Measurements from ENCODE around the gene ATP6V0C.
"Not testable (repeated sequence)": the region's sequence is repeated elsewhere in the genome, so short reads cannot be mapped to it uniquely, and the experiment has no call there.

ATP6V0C gene

DNA sequence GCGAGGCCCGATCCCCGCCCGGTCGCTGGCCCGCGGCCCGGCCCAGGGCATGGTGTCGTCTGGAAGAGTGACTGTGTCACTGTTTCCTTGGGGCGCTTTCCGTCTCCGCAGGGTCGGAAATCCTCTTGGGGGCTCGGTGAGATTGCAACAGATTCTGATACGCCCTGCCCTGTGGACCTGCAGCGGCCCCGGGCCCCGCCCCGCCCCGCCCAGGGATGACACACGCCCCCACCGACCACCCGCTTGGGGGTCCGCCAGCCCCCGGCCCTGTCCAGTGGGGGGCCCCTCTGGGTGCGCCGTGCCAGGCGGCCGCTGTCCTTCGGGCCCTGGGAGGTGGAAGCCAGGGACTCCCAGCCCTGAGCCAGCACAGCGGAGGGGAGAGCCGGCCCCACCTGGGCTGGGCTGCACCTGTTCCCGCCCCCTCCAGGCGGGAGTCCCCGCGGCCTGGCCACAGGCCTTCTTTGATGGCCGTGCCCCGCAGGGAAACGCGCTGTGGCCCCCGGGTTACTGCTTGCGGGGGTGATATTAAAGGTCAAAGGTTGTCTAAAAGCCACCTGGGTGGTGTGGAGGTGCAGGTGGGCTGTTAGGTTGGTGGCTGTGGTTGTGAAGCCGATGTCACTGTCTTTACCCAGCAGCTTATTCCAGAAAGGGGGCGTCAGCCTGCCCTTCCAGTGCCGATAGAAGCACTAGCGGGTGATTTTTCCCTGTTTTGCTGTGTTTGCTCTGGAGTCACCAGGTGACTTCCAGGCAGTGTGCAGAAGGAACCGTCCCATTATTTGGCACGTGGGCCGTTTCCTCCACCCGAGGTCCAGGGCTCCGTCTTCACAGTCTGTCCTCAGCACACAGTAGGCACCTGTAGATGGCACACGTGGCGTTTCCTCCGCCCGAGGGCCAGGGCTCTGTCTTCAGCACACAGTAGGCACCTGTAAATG lies 38.1 kb upstream of the ATP6V0C start:
- peak; percentile 79 for DNase-seq

DNA sequence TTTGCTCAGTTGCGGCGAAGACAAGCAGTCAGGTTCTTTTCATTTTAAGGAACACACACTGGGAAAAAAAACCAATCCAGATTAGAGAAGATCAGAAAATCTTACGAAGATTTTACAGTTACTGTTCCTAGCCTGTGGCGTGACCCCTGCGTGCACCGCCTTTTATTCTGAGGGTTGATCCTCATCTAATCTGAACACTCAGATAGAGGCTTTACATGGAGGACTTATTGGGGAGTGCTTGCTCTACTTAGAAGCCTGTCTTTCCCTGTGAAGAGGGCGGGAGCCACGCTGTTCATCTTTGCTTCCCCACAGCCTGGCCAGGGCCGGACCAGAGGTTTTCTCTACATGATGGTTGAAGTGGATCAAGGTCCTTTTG lies 37.4 kb upstream of the ATP6V0C start:
- DNase-seq = no peak

DNA sequence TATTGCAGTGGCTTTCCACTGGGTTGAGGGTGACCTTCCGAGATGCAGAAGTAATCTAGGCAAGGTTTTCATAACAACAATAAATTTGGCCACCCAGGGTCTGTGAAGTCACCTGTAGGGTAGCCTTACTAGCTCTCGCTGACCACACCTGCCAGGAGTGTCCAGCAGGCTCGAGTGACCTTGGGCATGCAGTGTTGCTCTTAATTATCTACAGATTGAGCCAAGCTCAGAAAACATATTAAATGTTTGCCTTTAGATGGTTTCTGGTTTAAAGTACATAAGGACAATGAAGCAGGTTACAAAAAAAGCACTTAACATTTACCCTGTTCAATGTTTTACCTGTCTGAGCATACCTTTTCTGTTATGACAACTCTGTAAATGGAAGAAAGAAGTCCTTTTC lies 37.0 kb upstream of the ATP6V0C start:
- DNase-seq = no peak

DNA sequence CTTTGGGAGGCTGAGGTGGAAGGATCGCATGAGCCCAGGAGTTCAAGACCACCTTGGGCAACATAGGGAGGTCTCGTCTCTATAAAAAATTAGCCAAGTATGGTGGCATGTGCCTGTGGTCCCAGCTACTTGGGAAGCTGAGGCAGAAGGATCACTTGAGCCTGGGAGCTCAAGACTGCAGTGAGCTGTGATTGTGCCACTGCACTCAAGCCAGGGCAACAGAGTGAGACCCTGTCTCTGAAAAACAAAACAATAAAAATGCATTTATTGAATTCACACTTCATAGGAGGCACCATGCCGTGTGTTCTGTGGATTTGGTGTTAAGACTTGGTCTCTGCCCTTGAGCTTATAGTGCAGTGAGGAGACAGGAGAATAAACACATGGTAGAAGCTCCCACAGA lies 36.4 kb upstream of the ATP6V0C start:
- DNase-seq = no peak

DNA sequence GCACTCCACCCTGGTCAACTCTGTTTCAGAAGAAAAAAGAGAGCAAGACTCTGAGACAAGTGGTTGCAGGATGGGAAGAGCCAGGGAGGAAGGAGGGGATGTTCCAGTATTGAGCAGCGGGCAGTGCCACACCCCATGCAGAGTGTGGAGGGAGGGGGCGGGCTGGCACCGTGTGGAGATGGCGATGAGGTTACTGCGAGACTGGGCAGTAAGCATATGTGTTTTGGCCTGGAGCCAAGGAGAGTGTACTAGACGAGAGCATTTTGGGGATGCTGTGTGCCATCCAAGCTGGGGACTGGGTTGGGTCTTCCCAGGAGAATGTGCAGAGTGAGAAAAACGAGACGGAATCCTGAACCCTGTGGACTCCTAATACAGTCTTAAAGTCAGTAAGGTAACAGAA lies 35.5 kb upstream of the ATP6V0C start:
- no peak for DNase-seq

DNA sequence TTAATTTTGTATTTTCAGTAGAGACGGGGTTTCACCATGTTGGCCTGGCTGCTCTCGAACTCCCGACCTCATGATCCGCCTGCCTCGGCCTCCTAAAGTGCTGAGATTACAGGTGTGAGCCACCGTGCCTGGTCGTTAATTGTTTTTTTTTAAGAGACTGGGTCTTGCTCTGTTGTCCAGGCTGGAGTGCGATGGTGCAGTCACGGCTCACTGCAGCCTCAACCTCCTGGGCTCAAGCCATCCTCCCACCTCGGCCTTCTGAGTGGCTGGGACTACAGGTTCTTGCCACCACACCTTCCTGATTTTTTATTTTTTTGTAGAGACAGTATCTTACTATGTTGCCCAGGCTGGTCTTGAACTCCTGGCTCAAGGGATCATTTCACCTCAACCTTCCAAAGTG lies 33.8 kb upstream of the ATP6V0C start:
- not testable (repeated sequence) for DNase-seq

DNA sequence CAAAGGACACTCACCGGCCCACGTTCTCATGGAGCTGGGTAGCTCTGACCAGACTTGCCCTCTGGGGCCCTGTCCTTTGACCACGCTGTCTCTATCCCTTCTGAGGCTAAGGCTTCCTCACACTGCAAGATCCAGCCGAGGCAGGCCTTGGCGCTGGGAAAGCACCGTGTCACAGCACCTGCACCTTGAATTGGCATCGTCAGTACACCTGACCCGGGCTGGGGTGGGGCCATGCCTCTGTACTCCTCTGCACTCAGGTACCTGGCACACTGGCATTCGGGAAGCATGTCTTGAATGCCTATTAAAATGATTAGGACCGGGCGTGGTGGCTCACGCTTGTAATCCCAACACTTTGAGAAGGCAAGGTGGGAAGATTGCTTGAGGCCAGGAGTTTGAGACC lies 32.8 kb upstream of the ATP6V0C start:
- DNase-seq = no peak

DNA sequence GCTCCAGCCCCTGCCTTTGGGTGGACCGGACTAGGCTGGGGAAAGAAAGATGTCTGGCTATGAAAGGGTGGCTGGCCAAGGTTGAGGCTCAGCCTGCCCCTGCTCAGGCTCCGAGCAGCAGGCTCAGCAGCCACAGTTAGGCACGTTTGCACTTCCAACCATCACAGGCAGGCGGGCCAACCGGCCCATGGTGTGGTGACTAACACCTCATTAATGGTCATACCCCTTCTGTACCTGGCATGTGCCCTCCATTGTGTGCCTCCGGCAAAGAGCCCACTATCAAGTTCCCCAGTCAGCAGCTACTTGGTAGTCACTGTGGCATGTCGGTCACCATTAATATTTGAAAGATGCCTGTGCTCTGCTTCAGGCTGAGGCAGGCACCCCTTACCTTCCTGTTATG lies 32.1 kb upstream of the ATP6V0C start:
- no peak for DNase-seq

DNA sequence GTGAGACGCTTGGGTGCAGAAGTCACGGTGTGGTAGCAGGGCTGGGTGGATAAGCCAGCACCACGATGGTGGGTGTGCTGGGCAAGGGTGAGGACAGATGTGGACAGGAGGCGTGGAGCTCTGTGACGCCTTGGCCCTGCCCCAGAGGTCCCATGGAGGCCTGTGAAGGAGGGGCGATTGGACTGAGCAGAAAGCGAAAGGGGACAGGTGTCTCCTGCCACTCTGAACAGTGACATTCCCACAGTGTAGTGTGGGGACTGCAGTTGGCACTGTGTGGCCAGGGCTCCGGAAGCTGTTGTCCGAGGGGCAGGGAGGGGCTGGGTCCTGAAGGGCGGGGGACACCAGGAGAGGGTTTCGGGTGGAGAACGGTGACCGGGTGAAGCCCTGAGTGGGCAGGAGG lies 31.5 kb upstream of the ATP6V0C start:
- no peak for DNase-seq

DNA sequence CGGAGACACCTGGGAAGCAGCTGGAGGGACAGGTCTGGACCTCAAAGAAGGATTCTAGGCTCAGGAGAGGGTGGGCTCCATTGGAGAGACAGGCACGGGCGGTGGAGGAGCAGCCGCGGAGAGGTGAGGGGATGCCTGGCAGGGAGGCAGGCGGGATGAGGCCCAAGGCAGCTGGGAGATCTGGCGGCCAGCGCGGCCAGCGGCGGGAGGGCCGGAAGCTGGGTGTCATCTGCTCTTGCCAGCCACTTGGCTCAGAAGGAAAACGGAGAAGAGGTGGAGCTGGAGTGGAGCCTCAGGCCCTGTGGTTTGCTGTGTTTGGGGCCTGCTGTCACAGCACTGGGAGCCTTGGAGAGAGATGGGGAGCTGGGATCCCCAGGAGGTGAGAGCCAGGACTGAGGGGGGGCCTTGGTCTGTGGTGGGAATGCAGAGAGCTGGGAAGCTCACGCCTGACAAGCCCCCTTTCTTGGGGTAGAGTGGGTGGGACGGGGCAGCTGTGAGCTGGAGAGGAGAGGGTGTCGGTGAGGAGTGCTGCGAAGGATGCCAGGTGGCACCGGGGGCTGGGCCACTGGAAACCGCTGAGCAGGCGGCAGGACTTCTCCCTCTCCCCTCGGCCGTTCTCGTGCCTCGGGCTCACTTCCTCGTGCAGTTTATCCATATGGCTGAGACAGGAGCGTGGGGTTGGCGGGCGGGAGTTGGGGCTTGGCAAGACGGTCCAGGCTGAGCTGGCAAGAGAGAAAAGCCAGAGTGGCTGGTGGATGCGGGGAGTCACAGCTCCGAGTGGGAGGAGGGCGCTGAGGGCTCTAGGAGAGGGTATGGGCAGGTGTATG lies 30.8 kb upstream of the ATP6V0C start:
- no peak for DNase-seq

DNA sequence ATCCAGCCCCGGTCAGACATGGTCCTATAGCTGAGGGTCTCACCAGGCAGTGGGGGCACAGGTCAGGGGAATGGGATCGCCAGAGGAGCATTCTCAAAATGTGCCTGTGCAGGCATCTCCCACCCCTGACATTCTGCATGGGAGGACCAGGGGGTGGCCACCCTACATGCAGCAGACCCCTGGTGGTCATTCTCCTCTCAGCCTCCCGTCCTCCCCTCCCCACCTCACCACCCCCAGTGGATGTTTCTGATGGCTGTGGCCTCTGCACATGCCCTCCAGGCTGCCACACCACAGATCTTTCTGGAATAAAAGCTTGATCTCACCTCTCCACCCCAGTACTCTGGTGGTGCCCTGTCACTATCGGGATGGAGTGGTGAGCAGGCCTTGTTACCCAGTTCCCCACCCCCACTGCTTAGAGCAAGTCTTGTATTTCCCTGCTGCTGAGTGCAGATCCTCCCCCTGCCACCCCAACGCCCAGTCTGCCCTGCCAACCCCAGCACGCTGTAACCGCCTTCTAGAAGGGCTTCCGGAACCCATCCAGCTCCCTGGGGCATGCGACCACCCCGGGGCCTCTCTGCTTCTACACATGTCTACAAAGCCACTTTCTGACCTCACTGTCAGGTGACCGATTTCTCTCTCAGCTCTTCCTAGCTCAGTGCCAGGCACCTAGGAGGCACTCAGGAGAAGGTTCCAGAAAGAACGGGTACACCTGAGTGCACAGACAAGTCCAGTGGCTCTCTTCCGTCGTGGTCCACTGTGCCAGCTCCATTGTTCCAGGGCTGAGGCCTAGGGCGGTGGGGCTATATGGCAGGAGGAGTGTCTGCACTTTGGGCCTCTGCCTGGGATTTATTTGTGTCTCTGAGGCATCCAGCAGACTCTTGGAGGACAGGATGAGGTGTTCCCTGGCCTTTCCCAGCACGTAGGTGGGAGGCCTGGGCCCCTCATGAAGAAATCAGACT lies 29.5 kb upstream of the ATP6V0C start:
- no peak for DNase-seq

DNA sequence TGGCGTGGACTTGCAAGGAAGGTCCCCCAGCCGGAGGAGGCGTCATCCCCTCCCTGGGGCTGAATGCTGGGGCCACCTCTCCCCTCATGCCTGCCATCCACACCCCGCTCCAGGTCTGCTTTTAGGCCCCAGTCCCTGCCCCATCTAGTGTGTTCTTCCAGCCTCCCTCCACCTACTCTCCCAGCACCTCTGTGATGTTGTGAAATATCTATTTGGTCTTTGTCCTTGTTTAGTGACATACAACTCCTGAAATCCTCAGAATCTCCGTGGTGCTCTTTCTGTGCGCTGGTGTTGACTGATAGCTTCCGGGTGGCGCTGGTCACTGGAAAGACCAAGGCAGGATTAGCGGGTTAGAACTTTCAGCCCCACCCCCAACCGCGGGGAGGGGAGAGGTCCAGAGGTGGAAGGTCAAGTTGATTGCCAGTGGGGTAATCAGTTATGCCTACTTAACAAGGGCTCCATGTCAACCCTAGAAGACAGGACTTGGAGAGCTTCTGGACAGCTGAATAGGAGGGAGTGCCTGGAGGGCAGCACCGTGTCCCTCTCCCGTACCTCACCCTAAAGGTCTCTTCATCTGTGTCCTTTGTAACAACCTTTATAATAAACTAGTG lies 28.7 kb upstream of the ATP6V0C start:
- no peak for DNase-seq

DNA sequence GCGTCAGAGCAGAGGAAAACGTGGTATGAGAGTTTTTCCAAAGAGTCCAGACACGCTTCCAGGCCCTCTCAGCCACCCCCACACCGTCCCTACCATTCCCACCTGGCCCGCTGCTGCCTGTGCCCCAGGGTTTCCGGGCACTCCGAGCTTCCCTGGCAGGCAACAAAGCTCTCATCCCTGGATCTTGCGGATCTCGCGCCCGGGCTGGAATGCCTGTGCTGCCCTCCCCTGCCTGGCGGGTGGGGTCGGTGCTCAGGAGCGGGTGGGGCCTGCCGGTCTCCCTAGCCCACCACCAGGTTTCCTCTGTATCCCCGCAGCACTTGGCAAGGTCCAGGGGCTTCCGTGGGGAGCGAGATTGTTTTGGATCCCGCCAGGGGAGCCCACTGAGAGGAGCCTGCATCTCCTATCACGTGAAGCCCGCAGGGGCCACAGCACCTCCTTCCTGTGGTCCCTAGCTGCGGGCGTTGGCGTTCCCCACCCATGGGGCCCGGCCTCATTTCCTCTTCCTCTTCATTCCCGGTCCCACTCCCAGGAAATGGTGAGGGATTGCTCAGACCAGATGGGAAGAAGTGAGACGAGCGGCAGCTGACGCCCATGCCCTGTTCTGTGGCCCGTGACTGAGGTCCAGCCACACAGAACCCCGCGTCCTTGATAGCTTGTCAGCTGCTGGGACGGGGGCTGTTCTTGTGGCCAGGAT lies 27.8 kb upstream of the ATP6V0C start:
- DNase-seq = no peak

DNA sequence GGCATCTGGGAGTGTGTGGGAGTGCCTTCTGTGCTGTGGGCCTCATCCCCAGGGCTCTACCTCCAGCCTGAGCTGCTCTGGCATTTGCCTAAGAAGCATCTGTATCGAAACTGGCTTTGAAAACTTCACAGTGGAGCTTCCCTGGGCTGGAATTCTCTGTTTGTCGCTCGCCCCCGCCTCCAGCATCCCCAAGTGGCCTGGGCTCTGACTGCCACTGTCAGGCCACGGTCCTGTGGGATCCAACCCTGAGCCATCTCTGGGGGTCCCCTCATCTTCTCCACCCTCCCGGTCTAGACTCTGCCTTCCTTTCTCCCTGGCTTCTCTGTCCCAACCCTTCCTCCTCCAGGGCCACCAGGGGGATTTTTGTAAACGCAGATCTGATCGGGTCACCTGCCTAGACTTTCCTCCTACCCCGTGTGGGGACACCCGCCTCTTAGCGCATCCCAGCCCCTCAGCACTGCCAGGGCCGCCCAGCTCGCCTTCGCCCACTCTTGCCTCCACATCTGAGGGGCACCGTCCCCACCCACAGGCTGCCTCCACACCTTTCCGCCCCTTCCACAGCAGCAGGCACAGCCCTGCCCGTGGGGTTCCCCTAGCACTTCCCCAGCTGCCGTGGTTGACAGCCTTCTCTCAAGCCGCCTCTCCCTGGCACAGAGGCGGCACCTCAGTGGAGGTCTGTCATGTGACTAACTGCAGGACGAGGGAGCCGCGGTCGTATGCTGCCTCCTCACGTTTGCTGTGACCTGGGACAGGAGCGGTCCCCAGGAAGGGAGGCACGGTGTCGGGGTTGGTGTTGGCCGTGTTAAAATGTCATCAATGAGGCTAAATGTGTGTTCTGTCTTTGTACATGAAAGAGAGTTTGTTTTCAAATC lies 26.9 kb upstream of the ATP6V0C start:
- DNase-seq = no peak

DNA sequence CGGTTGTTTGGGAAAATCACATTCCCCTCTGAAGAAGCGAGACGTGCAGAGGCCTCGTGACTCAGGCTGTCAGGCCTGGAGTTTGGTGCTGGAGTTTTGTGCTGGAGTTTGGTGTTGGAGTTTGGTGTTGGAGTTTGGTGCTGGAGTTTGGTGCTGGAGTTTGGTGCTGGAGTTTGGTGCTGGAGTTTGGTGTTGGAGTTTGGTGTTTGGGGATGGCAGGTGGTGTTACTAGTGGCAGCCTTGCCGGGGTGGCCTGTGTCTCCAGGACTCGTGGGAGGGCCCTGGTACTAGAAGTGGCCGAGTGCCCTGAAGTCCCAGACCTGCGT lies 26.3 kb upstream of the ATP6V0C start:
- no peak for DNase-seq

DNA sequence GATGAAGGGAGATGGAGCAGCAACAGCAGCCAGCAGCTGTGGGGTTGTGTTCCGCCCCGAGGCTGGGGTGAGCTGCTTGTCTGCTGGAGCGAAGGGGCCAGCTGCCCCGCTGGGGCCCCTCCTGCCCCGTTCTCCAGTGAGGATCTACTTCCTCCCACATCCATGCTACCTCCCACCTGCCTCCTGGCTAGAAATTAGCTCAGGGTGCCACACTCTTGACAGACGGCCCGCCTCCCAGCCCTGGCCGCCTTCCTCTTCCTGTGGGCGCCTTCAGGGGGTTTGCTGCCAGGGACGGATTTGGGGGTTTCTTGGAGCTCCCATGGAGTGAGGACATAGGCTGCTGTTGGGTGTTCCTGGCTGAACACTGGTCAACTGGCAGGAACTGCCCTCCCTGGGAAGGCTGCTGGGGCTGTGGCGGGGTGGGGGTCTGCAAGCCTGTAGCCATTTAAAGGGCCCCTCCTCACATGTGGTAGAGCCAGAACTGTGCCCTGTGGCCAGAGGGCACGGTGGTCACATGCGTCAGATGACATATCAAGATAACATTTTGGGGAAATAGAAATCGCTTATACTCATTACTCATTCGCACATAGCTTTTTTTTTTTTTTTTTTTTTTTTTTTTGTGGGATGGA lies 25.7 kb upstream of the ATP6V0C start:
- DNase-seq = no peak

DNA sequence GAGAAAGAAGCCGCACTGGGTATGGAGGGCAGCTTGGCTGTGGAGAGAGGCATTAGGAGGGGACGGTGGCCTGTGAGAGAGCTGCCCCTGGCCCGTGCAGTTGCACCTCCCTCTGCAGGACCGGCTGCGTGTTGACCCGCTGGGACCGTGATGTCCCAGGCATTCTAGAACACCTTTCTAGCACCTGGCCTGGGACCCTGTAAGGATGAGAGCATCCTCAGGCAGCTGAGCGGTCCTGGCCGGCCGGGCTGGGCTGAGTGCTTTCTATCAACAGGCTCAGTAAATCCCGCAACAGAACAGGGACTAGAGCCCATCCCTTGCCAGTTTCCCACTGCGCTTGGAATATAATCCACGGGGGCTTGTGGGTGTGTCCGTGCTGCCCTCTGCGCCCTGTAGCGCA lies 24.2 kb upstream of the ATP6V0C start:
- no peak for DNase-seq

DNA sequence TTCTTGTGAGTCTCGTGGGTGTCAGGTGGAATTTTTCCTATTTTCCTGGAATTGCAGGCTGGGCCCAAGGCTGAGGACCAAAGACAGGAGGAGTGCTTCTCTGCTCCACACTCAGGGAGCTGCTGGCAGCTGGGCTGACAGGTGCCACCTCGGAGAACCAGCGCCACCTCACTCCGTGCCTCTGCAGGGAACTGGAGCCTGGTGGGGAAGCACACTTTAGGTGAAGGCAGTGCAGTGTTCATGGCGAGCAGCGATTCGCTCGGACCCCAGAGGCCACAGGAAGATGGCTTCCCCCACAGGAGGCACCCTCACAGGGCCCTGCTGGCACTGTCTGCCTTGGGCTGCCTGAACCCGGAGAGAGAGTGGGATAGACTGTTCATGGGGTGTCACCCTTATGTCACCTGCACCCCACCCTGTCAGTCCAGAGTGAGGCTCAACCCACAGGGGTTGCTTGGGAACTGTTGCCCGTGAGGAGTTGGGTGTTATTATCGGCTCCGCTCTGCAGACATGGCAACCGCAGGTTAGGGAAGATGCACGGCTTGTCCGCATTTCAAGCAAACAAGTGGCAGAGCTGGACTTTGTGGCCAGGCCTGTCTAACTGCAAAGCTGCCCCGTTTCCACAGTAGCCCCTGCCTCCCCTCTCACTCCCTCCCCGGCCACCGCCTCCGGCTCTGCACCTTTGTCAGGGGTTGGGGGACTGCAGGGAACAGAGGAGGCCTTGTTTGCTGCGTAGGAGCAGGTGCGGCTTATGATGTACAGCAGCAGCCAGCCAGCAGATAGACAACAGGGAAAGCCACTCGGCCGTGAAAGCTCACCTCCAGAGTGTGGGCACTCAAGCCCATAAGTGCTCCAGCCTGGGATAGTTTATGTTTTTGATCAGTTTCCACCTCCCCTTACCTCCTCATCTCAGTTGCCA lies 23.3 kb upstream of the ATP6V0C start:
- peak; percentile 41 for DNase-seq

DNA sequence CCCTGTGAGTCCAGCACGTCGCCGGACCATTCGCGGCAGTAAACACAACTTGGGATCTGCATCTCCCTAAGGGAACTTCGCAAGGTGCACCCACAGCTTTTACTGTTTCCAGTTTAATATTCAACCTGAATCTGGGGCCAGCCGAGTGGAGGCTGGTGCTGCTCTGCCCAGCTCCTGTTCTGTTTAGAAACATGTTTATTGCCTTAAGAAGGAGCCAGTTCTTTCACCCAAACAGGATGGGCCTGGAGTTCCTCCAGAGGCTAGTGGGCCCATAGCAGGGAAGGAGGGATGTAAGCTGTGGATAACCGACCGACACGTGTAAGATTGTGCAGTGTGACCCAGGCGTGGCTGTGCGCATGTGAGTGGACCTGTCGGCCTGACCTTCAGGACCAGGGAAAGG lies 21.5 kb upstream of the ATP6V0C start:
- DNase-seq = no peak
